HG03442 (cell line): ENCODE measurements around the gene CDH4.

Experiments used
- ATAC-seq: cut with Tn5 transposase; IDR thresholded peaks from one replicate; pipeline ENCODE4 v1.9.1; 2021; ENCODE audit warnings: mild to moderate bottlenecking, moderate library complexity; ENCODE audit not compliant: unreplicated experiment

Gene CDH4

DNA sequence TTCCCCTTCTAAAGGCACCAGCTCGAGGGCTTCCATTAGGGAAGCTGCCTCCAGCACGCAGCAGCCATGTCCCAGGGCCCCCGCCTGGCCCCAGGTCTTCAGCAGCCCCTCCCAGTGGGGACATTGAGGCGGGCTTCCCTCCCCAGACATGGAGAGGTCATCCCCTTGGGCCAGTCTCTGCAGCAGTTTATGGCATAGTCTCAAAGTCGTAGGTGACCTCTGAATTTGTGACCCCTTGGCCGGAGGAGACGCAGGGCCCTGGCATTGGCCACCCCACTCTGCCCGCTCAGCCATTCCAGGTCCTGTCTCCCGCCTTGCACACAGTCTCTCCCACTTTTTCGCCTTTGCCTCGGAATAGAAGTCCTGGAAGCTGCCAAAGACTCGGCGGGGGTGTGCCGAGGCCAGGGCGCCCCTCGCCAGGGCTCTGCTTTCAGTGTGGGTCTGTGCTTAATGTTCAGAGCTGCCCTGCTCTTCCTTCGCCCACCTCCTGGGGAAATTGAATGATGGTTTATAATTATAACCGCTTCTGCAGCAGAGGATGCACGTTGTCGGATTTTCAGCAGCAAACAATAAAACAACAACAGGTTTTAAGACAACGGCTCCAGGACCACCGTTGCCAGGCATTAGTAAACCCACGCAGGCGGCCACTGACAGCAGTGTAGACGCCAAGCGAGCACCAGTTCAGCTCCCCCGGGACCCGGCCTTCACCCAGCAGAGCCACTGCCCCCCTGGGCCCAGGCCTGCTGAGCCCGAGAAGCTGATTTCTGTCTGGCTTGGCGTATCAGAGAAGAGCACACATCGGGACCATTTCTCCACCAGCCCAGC lies 626.6 kb downstream of the CDH4 start:
- no peak for ATAC-seq

DNA sequence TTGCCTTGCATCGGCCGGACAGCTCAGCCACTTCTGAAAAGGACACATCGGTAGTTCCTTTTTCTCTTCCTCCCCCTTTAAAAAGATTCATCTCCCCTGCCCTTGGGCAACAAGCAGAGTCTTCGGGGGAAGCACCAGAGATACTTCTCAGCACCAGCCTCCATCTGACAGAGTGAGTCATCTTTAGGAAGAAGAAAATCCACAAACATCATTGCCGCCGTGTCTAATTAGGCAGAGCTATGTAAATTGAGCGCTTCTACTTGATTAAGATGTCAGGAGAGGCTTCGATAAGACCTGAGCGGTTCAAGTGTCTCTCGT lies 627.2 kb downstream of the CDH4 start:
- ATAC-seq: no peak

DNA sequence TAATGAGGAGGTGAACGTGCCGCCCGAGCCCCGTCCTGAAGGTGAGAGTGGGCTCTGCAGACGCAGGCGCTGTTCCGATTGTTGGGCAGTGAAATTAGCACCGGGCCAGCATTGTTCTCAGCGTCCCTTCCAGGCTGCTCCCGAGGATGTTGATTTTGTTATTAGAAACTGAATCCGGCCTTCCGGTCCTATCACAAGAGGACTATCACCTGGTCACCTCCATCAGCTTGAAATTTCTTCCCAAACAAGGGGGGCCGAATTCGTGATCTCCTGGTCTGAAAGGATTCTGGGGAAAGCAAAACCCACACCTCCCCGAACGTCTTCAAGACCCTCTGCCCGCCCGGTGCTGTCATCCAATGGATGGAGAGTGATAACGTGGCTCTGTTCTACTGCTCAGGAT lies 627.6 kb downstream of the CDH4 start:
- no peak for ATAC-seq

DNA sequence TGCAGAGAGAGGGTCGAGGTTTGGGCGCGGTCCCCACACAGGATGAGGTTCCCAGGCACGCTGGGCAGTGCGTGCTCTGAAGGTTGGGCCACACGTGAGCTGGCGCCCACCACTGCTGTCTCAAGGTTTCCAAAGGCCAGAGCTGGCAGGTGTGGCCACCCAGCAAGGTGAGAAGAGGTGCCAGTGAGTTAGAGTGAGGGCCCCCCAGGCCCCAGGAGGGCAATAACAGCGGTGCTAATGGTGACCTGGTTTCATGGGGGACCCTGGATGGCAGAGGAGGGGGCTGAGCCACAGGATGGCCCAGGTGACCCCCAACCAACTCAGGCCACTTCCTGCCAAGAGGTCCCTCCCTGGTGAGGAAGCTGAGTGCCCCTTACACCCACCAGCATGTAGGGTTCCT lies 628.6 kb downstream of the CDH4 start:
- no peak for ATAC-seq

- ATAC-seq: no peak
These were observed 629.4 kb downstream of the CDH4 start for GRCh38 chr20:61881416-61881815.

GRCh38 chr20:61881861-61882260 lies 629.8 kb downstream of the CDH4 start:
- no peak for ATAC-seq

DNA sequence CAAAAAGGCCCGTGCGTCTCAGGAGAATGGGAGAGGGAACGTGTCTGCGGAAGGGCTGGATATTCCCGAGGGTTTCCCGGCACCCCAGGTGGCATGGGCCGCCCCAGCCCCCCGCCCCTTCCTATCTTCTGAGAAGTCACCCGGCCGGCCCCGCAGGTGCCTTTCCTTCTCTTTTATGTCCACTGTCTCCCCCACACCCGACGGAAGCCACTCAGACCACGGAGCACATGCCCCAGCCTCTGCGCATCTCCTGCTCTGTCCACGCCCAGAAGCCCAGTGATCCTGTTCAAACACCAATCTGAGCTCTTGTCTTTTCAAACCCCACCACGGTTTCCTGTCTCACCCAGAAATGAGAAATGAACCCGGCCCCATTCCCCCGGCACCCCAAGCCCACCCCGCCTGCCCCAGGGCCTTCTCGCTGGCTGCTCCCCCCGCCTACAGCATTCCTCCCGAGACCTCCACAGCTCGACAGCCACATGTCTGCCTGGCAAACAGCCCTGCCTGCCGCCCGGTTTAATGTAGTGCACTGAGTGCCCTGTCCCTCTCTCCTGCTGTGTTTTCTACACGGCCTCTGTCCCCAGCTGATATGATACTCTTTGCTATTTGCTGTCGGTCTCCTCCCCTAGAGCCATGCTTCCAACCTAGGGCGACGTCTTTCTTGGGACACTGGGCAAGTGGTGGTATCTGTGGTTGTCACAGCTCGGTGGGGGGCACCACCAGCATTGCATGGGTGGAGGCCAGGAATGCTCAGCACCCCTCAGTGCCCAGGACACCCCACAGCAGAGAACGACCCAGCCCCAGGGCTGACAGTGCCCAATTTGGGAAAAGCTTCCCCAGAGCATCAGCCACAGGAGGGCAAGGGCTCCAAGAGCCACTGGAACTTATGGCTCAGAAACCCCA lies 630.9 kb downstream of the CDH4 start:
- no peak for ATAC-seq

DNA sequence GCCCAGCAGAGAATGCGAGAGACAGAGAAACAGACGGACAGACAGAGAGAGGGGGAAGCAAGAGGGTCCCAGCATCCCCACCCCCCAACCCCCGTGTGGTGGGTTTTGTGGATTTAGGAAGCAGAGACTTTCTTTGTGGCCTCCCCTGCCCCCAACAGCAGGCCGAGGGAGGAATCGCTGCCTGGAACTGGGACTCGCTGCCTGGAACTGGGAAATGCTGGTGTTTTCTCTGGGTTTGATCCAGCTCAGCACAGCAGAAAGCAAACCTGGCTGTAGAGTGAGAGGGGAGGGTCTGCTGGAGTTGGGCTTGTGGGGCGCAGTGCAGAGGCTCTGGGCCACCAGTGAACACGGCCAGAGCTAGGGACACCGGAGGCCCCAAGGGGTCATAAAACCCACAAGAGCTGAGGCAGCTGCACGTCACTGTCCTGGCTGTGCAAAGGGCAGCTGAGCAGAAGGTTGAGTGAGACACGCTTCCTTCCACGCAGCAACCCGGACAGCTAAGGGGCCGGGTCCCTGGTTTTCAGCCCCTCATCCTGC lies 631.9 kb downstream of the CDH4 start:
- no peak for ATAC-seq

DNA sequence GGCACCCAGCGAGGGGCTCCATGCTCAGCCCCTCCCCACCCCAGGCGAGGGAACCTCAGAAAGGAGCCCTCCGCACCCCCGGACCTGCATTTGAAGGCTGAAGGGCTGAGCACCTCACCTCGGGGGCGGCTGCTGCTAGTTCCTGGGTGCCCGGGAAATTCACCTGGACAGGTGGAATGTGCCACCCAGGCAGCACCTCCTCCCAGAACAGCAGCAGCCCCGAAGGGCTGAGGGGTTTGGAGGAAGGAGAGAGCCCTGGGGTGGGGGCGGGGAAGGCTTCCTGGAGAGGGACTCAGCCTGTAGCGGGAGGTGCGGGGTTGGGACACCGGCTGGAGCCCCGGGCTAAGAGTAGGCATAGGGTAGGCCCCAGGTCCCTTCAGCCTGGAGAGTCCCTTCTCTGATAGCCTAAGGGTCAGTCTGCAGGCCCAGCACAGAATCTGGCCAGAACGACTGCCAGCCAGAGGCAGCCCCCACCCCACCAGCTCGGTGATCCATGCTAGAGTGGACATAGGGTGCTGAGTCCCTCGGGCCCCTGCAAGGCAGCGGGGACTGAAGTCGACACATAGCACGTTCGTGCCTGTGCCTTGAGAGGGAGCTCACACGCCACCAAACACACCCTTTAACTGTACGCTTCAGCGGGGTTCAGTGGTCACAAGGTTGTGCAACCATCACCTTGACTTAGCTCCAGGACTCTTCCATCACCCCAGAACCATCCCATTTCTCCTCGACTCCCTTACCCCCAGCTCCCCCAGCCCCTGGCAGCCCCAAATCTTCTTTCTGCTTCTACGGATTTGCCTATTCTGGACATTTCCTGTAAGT lies 632.7 kb downstream of the CDH4 start:
- no peak for ATAC-seq

GRCh38 chr20:61885759-61886715 lies 634.0 kb downstream of the CDH4 start:
- no peak for ATAC-seq

DNA sequence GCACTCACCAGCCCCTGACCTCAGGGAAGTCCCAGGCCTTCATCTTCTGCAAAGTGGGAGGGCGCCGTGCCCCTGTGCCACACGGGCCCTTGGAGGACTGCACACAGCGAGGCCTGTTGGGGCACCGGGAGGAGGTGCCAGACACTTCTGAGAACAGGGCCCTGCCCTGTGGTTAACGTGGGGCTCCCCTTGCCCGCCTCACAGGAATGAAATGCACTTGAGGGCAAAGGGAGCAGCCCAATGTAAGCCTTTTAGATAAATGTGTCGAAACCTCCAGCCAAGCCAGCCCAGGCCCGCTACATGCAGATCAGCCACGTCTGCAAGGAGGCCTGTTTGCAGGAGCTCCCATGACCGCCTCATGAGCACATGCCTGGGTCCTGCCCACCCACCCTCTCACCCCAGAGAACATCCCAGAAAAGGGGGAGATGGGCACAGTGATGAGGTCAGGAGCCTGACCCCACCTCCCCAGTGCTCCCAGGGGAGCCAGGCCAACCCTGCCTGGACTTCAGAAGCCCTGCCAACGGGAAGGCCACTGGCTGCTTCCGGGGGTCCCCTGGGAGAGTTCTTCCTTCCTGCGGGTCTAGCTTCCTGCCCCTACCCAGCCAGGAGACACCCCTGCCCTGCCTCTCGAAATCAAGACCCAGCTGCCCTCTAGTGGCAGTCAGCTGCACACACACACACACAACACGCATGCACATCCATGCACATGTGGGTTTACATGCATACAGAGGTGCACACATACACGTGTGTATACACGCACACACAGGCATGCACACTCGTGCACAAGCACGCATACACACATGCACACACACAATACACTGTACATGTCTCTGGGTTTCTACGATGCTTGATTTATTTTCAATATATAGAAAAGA lies 634.9 kb downstream of the CDH4 start:
- ATAC-seq: no peak

DNA sequence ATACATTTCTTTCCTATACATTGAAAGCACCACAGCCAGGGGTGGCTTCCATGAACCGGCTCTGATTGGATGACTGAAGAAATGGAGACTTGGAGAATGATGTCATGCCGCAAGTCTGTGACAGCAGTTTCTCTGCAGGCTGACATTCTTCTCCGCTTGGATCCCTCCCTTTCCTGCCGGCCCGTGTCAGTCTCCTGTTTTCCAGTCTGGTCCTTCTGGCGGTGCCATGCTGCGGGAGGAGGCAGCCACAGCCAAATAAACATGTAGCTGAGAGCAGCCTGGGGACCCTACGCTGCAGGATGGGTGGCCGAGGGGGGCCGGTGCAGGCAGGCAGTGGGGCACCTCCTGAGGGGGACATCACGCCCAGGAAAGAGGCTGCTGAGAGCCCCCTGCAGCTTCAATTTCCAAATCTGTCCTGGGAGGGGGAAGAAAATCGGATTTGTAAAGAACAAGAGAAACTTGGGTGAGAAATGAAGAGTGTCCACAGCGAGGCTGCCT lies 635.6 kb downstream of the CDH4 start:
- ATAC-seq: no peak

DNA sequence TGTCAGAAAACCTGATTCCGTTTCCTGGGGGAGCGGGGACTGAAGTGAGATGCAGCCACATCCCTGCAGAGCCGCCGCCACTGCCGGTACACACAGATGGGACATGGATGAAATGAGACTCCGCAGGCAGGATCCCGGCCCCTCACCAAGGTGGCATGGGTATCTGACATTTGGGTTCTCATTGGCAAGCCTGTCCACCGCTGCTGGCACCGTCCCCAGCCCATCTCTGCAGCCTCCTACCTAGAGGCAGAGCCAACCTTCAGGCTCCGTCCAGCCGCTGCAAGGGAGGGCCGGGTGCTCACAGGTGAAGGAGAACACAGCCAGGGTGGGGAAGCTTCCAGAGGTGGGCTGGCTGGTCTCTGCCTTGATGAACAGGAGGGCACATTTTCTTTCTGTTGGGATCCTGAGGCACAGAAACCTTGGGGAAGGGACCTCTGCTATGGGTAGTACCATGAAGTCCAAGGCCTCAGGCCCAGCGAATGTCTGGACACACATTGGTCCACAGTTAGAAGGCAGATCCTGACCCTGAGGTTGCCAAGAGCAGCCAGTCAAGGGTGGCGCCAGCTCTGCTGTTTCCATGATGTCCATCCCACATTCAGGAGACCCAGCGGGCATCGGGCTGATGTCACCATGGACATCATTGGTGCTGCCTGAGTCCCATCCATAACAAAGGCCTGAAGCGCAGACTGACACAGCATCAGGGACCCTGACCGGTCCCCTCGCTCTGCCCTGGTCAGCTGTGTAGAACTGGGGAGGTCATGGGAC lies 636.2 kb downstream of the CDH4 start:
- no peak for ATAC-seq

DNA sequence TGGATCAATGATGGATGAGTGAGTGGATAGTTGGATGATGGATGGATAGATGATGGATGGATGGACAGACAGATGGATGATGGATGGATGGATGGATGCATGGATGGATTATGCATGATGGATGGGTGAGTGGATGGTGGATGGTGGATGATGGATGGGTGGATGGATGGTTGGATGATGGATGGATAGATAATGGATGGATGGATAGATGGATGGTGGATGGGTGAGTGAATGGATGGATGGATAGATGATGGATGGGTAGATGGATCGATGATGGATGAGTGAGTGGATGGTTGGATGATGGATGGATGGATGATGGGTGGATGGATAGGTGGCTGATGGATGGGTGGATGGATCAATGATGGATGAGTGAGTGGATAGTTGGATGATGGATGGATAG lies 637.6 kb downstream of the CDH4 start:
- no peak for ATAC-seq

- no peak for ATAC-seq
These were observed 638.1 kb downstream of the CDH4 start for GRCh38 chr20:61890210-61890609.

GRCh38 chr20:61891476-61891875 lies 639.4 kb downstream of the CDH4 start:
- no peak for ATAC-seq

DNA sequence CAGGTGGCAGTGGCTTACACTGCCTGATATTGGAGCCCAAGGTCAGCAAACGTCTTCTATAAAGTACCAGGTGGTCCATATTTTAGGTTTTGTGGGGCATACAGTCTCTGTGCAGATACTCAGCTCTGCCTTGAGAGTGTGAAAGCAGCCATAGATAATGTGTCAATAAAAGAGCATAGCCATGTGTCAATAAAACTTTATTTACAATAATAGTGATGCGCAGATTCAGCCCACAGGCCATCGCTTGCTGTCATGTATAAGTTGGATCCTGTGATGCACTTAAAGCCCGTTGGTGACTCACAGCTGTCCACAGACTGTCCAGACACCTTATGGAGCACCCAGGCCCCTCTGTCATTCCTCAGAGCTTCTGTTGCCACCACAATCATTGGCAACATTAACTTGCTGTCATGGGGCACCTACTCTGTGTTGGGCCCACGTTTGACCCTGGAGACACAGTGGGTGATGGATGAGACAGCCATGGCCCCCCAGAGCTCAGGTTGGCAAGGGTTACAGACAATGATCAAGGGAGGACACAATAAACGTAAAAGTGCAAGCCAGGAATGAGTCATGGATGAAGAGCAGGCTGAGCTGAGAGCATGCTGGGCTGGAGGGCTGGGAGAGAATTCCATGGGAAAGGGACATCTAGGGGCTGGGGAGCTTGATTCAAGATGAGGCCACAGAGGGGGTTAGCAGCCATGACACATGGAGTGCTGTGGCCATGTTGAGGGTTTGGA lies 640.0 kb downstream of the CDH4 start:
- no peak for ATAC-seq
